ENCODE data around the gene METTL25B. TPM values are rescaled to one million over a fixed set of nuclear protein-coding genes. Genes with fewer than 3 reads are reported as not detected.

METTL25B gene
- total and polyA plus RNA-seq, 2 donors: 10.7 to 39.4 TPM

- no peak overlapping the region for H3K4me3 ChIP-seq (ENCODE audit: low read length in 2 of 2)
- DNase-seq (ENCODE audit: low read depth in 6 of 9, low spot score in 9 of 9): no peak
- 98% methylated on average over 4 of the region's 4 CpGs for WGBS
- H3K9me3 ChIP-seq (ENCODE audit: control insufficient read depth in 2 of 2, insufficient read depth in 1 of 2, low read length in 1 of 2): no peaks in the 10 kb centered on the region
- H3K27me3 ChIP-seq (ENCODE audit: control insufficient read depth in 2 of 2, insufficient read depth in 1 of 2, low read length in 1 of 2): no peaks in the 10 kb centered on the region
- H3K36me3 ChIP-seq (ENCODE audit: control insufficient read depth in 2 of 2, insufficient read depth in 2 of 2, low read length in 1 of 2): peaks cover 32 to 53% of the 10 kb centered on the region in 2 donors
- peaks cover 12 to 57% of the 10 kb centered on the region in 2 donors for H3K4me1 ChIP-seq (ENCODE audit: control insufficient read depth in 2 of 2, insufficient read depth in 2 of 2, low read length in 2 of 2)
- no peak overlapping the region for H3K27ac ChIP-seq (ENCODE audit: low read depth in 1 of 2, low read length in 1 of 2)
Measured at GRCh38 chr1:156742801-156743200, 14.5 kb downstream of the METTL25B start.

GRCh38 chr1:156743367-156744302, 15.4 kb downstream of the METTL25B start:
- Histone ChIP-seq H3K27me3 (ENCODE audit: control insufficient read depth in 2 of 2, insufficient read depth in 1 of 2, low read length in 1 of 2) (no peaks in the 10 kb centered on the region), H3K9me3 (ENCODE audit: control insufficient read depth in 2 of 2, insufficient read depth in 1 of 2, low read length in 1 of 2) (no peaks in the 10 kb centered on the region), H3K27ac (ENCODE audit: low read depth in 1 of 2, low read length in 1 of 2) (no peak overlapping the region), H3K36me3 (ENCODE audit: control insufficient read depth in 2 of 2, insufficient read depth in 2 of 2, low read length in 1 of 2) (peaks cover 27 to 50% of the 10 kb centered on the region in 2 donors), H3K4me1 (ENCODE audit: control insufficient read depth in 2 of 2, insufficient read depth in 2 of 2, low read length in 2 of 2) (peaks cover 20 to 65% of the 10 kb centered on the region in 2 donors), H3K4me3 (ENCODE audit: low read length in 2 of 2) (no peak overlapping the region)
- WGBS: 94% methylated on average over 14 of the region's 14 CpGs
- DNase-seq (ENCODE audit: low read depth in 6 of 9, low spot score in 9 of 9): no peak

GRCh38 chr1:156744344-156744743, 16.1 kb downstream of the METTL25B start:
- no peak overlapping the region for H3K4me3 ChIP-seq (ENCODE audit: low read length in 2 of 2)
- no peak for DNase-seq (ENCODE audit: low read depth in 6 of 9, low spot score in 9 of 9)
- H3K4me1 ChIP-seq (ENCODE audit: control insufficient read depth in 2 of 2, insufficient read depth in 2 of 2, low read length in 2 of 2): peaks cover 27 to 72% of the 10 kb centered on the region in 2 donors
- no peak overlapping the region for H3K27ac ChIP-seq (ENCODE audit: low read depth in 1 of 2, low read length in 1 of 2)
- H3K36me3 ChIP-seq (ENCODE audit: control insufficient read depth in 2 of 2, insufficient read depth in 2 of 2, low read length in 1 of 2): peaks cover 27 to 47% of the 10 kb centered on the region in 2 donors
- no peaks in the 10 kb centered on the region for H3K9me3 ChIP-seq (ENCODE audit: control insufficient read depth in 2 of 2, insufficient read depth in 1 of 2, low read length in 1 of 2)
- WGBS: 87% methylated on average over 12 of the region's 12 CpGs
- H3K27me3 ChIP-seq (ENCODE audit: control insufficient read depth in 2 of 2, insufficient read depth in 1 of 2, low read length in 1 of 2): no peaks in the 10 kb centered on the region

GRCh38 chr1:156744786-156745419, 16.6 kb downstream of the METTL25B start:
- H3K9me3 ChIP-seq (ENCODE audit: control insufficient read depth in 2 of 2, insufficient read depth in 1 of 2, low read length in 1 of 2): no peaks in the 10 kb centered on the region

GRCh38 chr1:156745881-156746280, 17.6 kb downstream of the METTL25B start:
- Histone ChIP-seq H3K9me3 (ENCODE audit: control insufficient read depth in 2 of 2, insufficient read depth in 1 of 2, low read length in 1 of 2) (no peaks in the 10 kb centered on the region), H3K4me1 (ENCODE audit: control insufficient read depth in 2 of 2, insufficient read depth in 2 of 2, low read length in 2 of 2) (peaks cover 33 to 80% of the 10 kb centered on the region in 2 donors), H3K27me3 (ENCODE audit: control insufficient read depth in 2 of 2, insufficient read depth in 1 of 2, low read length in 1 of 2) (no peaks in the 10 kb centered on the region), H3K36me3 (ENCODE audit: control insufficient read depth in 2 of 2, insufficient read depth in 2 of 2, low read length in 1 of 2) (peaks cover 27 to 55% of the 10 kb centered on the region in 2 donors), H3K4me3 (ENCODE audit: low read length in 2 of 2) (no peak overlapping the region), H3K27ac (ENCODE audit: low read depth in 1 of 2, low read length in 1 of 2) (no peak overlapping the region)
- DNase-seq (ENCODE audit: low read depth in 6 of 9, low spot score in 9 of 9): no peak
- WGBS: 94% methylated on average over 3 of the region's 3 CpGs

More at GRCh38 chr1:156744786-156745419, 16.6 kb downstream of the METTL25B start:
- Histone ChIP-seq H3K36me3 (ENCODE audit: control insufficient read depth in 2 of 2, insufficient read depth in 2 of 2, low read length in 1 of 2) (peaks cover 27 to 53% of the 10 kb centered on the region in 2 donors), H3K4me3 (ENCODE audit: low read length in 2 of 2) (no peak overlapping the region), H3K27ac (ENCODE audit: low read depth in 1 of 2, low read length in 1 of 2) (no peak overlapping the region), H3K27me3 (ENCODE audit: control insufficient read depth in 2 of 2, insufficient read depth in 1 of 2, low read length in 1 of 2) (no peaks in the 10 kb centered on the region), H3K4me1 (ENCODE audit: control insufficient read depth in 2 of 2, insufficient read depth in 2 of 2, low read length in 2 of 2) (peaks cover 30 to 78% of the 10 kb centered on the region in 2 donors)
- WGBS: 81% methylated on average over 14 of the region's 14 CpGs
- DNase-seq (ENCODE audit: low read depth in 6 of 9, low spot score in 9 of 9): no peak

GRCh38 chr1:156746406-156746727, 18.1 kb downstream of the METTL25B start:
- H3K4me3 ChIP-seq (ENCODE audit: low read length in 2 of 2): peak overlapping the region in 1 of 2 donors; percentile 44
- no peak for DNase-seq (ENCODE audit: low read depth in 6 of 9, low spot score in 9 of 9)
- peaks cover 27 to 54% of the 10 kb centered on the region in 2 donors for H3K36me3 ChIP-seq (ENCODE audit: control insufficient read depth in 2 of 2, insufficient read depth in 2 of 2, low read length in 1 of 2)
- H3K27ac ChIP-seq (ENCODE audit: low read depth in 1 of 2, low read length in 1 of 2): peak overlapping the region; percentile 85 to 91
- H3K4me1 ChIP-seq (ENCODE audit: control insufficient read depth in 2 of 2, insufficient read depth in 2 of 2, low read length in 2 of 2): peaks cover 32 to 78% of the 10 kb centered on the region in 2 donors
- H3K27me3 ChIP-seq (ENCODE audit: control insufficient read depth in 2 of 2, insufficient read depth in 1 of 2, low read length in 1 of 2): no peaks in the 10 kb centered on the region
- H3K9me3 ChIP-seq (ENCODE audit: control insufficient read depth in 2 of 2, insufficient read depth in 1 of 2, low read length in 1 of 2): no peaks in the 10 kb centered on the region
- WGBS: 84% methylated on average over 9 of the region's 9 CpGs

GRCh38 chr1:156746728-156747631, 18.7 kb downstream of the METTL25B start:
- H3K27me3 ChIP-seq (ENCODE audit: control insufficient read depth in 2 of 2, insufficient read depth in 1 of 2, low read length in 1 of 2): no peaks in the 10 kb centered on the region
- H3K4me3 ChIP-seq (ENCODE audit: low read length in 2 of 2): peak overlapping the region; percentile 41 to 44
- peak overlapping the region; percentile 90 to 91 for H3K27ac ChIP-seq (ENCODE audit: low read depth in 1 of 2, low read length in 1 of 2)
- peaks cover 31 to 74% of the 10 kb centered on the region in 2 donors for H3K4me1 ChIP-seq (ENCODE audit: control insufficient read depth in 2 of 2, insufficient read depth in 2 of 2, low read length in 2 of 2)
- WGBS: 12% methylated on average over 24 of the region's 29 CpGs
- peaks cover 27 to 48% of the 10 kb centered on the region in 2 donors for H3K36me3 ChIP-seq (ENCODE audit: control insufficient read depth in 2 of 2, insufficient read depth in 2 of 2, low read length in 1 of 2)
- peak in 3 of 9 donors; percentile 66 to 82 (median 68) for DNase-seq (ENCODE audit: low read depth in 6 of 9, low spot score in 9 of 9)
- no peaks in the 10 kb centered on the region for H3K9me3 ChIP-seq (ENCODE audit: control insufficient read depth in 2 of 2, insufficient read depth in 1 of 2, low read length in 1 of 2)

- H3K27ac ChIP-seq (ENCODE audit: low read depth in 1 of 2, low read length in 1 of 2): peak overlapping the region; percentile 85 to 90
- 25% methylated on average over 8 of the region's 8 CpGs for WGBS
- peak overlapping the region; percentile 66 to 95 for H3K4me3 ChIP-seq (ENCODE audit: low read length in 2 of 2)
- H3K4me1 ChIP-seq (ENCODE audit: control insufficient read depth in 2 of 2, insufficient read depth in 2 of 2, low read length in 2 of 2): peaks cover 34 to 73% of the 10 kb centered on the region in 2 donors
- H3K27me3 ChIP-seq (ENCODE audit: control insufficient read depth in 2 of 2, insufficient read depth in 1 of 2, low read length in 1 of 2): no peaks in the 10 kb centered on the region
- peak in 1 of 9 donors; percentile 41 for DNase-seq (ENCODE audit: low read depth in 6 of 9, low spot score in 9 of 9)
- H3K9me3 ChIP-seq (ENCODE audit: control insufficient read depth in 2 of 2, insufficient read depth in 1 of 2, low read length in 1 of 2): no peaks in the 10 kb centered on the region
- peaks cover 20 to 38% of the 10 kb centered on the region in 2 donors for H3K36me3 ChIP-seq (ENCODE audit: control insufficient read depth in 2 of 2, insufficient read depth in 2 of 2, low read length in 1 of 2)
Measured at GRCh38 chr1:156747742-156748669, 19.7 kb downstream of the METTL25B start.

Data from thymus (tissue), 11 donors.